H1 (cell line): ENCODE measurements around the gene NR2F1. TPM values are rescaled to one million over a fixed set of nuclear protein-coding genes. Genes with fewer than 3 reads are reported as not detected.
A peak's percentile ranks its signal among the peaks of the same experiment; 100 is the strongest.

Experiments
- KDM1A ChIP-seq: fragments of 200-600, 300-600 bp; sonication (generic); IDR thresholded peaks from 2 replicates; pipeline ENCODE4 v1.7.1; 2016; ENCODE audit warnings: mild to moderate bottlenecking, low read length, borderline replicate concordance
- polyA plus RNA-seq, 7 experiments: library from polyadenylated mRNA; depleted of rRNA in 3 of 7; stranded (reverse) in 5 of 7; unstranded in 2 of 7; fragments of >200 nt in 5 of 7; fragments of 200-250 nt in 2 of 7; gene quantifications; 1 replicate in 5 of 7; 2 replicates in 1 of 7; 4 replicates in 1 of 7; pipeline versions ENCODE4 v1.2.1 to v1.2.3, GENCODE V29; 2011 to 2013; ENCODE audit warnings: missing spikeins in 2 of 7, mixed read lengths in 2 of 7
- total RNA-seq: library from RNA; stranded (reverse); fragmentation: NEBNext Ultra II Directional; extraction: Animal tissue kit (Norgen Biotek cat#: 25700); gene quantifications from 2 replicates; pipeline ENCODE4 v1.2.1, GENCODE V29; 2021

NR2F1 gene
- total and polyA plus RNA-seq, 2 of the 8 experiments (the other 6 are each of a cell fraction or from before 2014, with no cell fraction given) = not detected

DNA sequence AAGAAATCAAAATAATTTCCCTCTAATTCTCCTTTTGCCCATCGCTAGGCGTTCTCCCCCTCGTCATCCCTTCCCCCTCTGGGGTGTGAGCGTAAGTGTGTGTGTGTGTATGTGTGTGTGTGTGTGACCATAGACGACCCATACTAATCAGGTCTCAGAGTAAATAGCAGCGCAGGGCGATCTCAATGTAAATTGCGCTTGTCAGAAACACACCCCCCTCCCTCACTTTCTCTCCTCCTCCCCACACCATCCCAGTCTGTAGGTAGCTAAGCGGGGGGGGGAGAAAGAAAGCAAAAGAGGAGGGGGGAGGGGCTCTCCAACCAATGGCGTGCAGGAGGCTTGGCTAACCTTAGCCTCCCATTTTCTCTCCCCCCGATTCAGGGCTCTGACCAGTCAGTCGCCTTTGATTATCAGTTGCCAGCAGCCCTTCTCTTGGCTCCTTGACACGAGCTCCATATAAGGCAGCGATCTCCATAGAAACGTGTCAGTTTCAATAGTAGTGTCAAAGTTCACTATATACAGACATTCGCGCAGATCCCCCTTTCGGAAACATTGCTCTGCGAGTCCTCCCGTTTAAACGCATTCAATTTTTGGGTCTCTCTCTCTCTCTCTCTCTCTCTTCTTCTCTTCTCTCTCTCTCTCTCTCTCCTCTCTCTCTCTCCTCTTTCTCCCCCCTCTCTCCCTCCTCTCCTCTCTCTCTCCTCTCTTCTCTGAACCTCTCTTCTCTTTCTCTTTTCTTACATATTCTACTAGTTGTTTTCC is at the start of gene NR2F1 (continued):
- TF ChIP-seq KDM1A = 0 out of 2 replicates have a peak, but pooled peaks have one; percentile 25
